RWPE1 (cell line): ENCODE measurements around the gene STAM.

Source experiments
- CTCF ChIA-PET: fragments of 350-600 bp; sonication (Branson Sonifier 250); formaldehyde crosslinking; extraction: SDS; loops from one replicate; lab custom pipeline; 2021; lab: Yijun Ruan, JAX
- POLR2A ChIA-PET: fragments of 400-600 bp; formaldehyde crosslinking; extraction: SDS; loops from one replicate; lab custom pipeline; 2020; ENCODE audit warnings: antibody characterized with exemption; ENCODE audit not compliant: low non-redundant PET; lab: Yijun Ruan, JAX
- DNase-seq: peaks from one replicate; pipeline ENCODE4 v3.0.0; 2012; ENCODE audit warnings: low spot score
- H3K27ac ChIP-seq: fragments of 450-650 bp; 2 replicates; pipeline ENCODE4 v1.5.1; 2017
- TF ChIP-seq, protein P1 (sequence below): fragments of 450-650 bp; conservative IDR thresholded peaks from 2 replicates; pipeline ENCODE4 v1.5.1; 2017; ENCODE audit warnings: low read depth, mild to moderate bottlenecking

Gene STAM

GRCh38 chr10:17736223-17736622 is 92.3 kb downstream of the STAM start:
- TF ChIP-seq, protein P1, sequence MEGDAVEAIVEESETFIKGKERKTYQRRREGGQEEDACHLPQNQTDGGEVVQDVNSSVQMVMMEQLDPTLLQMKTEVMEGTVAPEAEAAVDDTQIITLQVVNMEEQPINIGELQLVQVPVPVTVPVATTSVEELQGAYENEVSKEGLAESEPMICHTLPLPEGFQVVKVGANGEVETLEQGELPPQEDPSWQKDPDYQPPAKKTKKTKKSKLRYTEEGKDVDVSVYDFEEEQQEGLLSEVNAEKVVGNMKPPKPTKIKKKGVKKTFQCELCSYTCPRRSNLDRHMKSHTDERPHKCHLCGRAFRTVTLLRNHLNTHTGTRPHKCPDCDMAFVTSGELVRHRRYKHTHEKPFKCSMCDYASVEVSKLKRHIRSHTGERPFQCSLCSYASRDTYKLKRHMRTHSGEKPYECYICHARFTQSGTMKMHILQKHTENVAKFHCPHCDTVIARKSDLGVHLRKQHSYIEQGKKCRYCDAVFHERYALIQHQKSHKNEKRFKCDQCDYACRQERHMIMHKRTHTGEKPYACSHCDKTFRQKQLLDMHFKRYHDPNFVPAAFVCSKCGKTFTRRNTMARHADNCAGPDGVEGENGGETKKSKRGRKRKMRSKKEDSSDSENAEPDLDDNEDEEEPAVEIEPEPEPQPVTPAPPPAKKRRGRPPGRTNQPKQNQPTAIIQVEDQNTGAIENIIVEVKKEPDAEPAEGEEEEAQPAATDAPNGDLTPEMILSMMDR, result no peak
- no peak overlapping the region for H3K27ac ChIP-seq
- ChIA-PET CTCF (interaction anchor here (0.6 kb wide), 1 partner anchor 147 kb away, joined by 3 read pairs; no protein-coding TSS in a partner anchor), POLR2A (no interaction called here)
- no peak for DNase-seq

DNA sequence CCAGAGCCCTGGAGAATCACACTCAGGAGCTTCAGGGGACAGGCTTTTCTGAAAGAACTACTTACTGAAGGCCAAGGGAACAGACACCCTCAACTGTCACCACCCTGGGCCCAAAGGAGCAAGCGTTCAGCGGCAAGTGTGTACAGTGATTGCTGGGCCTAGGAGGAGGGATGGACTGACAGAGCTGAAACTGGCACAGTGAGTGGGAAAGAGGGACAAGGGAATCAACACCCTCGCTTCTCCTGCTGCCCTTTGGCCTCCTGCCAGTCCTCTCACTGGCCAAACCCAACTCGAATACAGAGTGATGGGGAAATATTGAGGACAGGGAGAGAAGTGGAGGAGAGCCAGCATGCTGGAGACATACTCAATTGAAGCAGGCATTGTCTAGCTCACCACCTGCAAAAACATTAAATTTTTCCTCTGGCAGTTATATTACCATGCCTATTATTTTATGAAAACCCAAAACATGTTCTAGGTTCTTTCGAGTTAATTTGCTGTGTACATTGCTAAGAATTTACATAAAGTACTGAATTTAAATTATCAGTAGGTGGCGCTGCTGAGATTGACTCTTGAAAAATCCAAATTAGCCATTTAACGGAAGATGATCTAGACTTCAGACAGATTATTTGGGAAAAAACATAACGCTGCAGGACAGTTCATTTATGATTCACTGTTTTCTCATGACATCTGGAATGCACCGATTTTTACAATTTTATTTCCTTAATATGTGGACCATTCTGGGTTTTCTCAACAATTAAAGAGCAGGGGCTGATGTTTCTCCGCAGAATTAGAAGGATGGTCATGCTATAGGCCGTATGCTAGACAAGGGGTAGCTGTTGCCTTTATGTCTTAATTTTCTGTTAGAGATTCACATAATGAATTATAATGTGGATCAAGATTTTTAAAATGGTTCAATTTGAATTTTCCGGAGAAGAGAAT is 93.3 kb downstream of the STAM start:
- ChIA-PET CTCF (interaction anchor here (0.6 to 0.7 kb wide), 3 partner anchors 88 to 205 kb away, joined by 3 read pairs; no protein-coding TSS in a partner anchor), POLR2A (no interaction called here)
- peak; percentile 26 for DNase-seq
- TF ChIP-seq, protein P1, result peak; percentile 76
- H3K27ac ChIP-seq, result no peak overlapping the region

- no peak overlapping the region for H3K27ac ChIP-seq
- ChIA-PET POLR2A (no interaction called here), CTCF (interaction anchor here (0.5 kb wide), 1 partner anchor 330 kb away, joined by 5 read pairs; no protein-coding TSS in a partner anchor)
- TF ChIP-seq, protein P1, result no peak
- DNase-seq, result no peak
Observed at GRCh38 chr10:17740668-17741067, 96.7 kb downstream of the STAM start.

GRCh38 chr10:17742918-17743317 is 99.0 kb downstream of the STAM start:
- TF ChIP-seq, protein P1, result peak; percentile 91
- peak; percentile 44 for DNase-seq
- POLR2A ChIA-PET, result no interaction called here
- CTCF ChIA-PET, result interaction anchor here (0.5 to 0.9 kb wide), 8 partner anchors 11 to 1276 kb away, joined by 3 to 7 read pairs (median 3); no protein-coding TSS in a partner anchor
- H3K27ac ChIP-seq, result no peak overlapping the region

GRCh38 chr10:17743437-17743836 is 99.5 kb downstream of the STAM start:
- TF ChIP-seq, protein P1, result no peak
- no peak overlapping the region for H3K27ac ChIP-seq
- DNase-seq, result no peak
- CTCF ChIA-PET, result interaction anchor here (0.6 kb wide), 2 partner anchors 21 to 387 kb away, joined by 3 read pairs; no protein-coding TSS in a partner anchor
- POLR2A ChIA-PET, result no interaction called here

- no peak for DNase-seq
- TF ChIP-seq, protein P1, result no peak
- ChIA-PET CTCF (interaction anchor here (0.6 kb wide), 1 partner anchor 396 kb away, joined by 3 read pairs; no protein-coding TSS in a partner anchor), POLR2A (no interaction called here)
- no peak overlapping the region for H3K27ac ChIP-seq
Observed at GRCh38 chr10:17744341-17744861, 100.5 kb downstream of the STAM start.
